SW480 (cell line): ENCODE results near the gene TRMT61B.

ENCODE experiments used
- DNase-seq: peaks from one replicate; pipeline ENCODE4 v3.0.0-alpha.2; 2016; ENCODE audit warnings: low spot score

TRMT61B gene

DNA sequence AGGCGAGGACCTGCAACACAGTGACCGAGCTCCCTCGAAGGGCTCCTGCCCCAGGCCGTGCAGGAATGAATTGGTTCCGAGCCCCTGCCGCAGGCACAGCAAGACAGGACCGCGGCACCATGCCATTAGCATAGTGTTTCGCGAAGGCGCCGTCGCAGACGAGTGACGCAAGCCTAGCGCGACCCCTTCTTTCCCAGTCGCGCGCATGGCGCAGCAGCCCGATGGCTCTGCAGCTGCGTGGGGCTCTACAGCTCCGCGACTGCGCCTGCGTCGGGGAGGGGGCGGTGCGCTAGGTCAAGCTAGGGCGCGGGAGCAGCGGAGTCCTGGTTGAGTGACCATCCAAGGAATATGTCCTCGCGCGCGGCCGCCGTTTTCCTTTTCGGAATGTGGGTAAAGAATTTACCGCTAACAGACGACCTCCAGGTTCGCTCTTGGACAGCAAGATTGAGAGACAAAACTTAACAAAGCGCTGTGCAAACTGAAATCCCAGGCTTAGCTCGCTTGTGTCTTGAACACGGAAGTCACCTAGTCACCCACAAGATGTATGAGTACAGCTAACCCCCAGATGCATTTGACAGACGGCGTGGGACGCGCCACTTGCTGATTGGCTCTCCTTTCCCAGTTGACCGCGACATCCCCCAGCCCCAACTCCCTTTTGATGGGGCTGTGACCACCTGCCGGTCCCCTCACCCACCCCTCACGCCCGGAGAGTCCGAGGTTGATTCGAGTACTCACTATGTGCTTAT lies at the start of gene TRMT61B:
TSS of gene TRMT61B (minus strand) at position 164 of the 746 bp plus-strand sequence. CDS start at position 132, 32 bp downstream.
- peak; percentile 95 for DNase-seq

DNA sequence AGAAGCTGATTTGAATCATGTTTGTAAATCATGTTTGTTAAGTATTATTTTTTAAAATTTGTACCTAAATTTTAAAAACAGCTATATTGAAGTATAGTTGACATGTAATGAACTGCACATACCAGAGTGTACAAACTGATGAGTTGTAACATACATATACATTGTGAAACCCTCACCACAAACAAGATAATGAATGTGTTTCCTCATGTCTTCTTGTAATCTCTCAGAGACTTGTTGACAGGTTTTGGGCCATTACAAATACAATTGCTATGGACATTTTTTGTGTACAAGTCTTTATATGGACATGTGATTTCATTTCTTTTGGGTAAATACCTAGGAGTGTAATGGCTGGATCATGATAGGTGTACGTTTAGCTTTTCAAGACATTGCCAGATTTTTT lies 45.8 kb upstream of the TRMT61B start:
- DNase-seq, result no peak

DNA sequence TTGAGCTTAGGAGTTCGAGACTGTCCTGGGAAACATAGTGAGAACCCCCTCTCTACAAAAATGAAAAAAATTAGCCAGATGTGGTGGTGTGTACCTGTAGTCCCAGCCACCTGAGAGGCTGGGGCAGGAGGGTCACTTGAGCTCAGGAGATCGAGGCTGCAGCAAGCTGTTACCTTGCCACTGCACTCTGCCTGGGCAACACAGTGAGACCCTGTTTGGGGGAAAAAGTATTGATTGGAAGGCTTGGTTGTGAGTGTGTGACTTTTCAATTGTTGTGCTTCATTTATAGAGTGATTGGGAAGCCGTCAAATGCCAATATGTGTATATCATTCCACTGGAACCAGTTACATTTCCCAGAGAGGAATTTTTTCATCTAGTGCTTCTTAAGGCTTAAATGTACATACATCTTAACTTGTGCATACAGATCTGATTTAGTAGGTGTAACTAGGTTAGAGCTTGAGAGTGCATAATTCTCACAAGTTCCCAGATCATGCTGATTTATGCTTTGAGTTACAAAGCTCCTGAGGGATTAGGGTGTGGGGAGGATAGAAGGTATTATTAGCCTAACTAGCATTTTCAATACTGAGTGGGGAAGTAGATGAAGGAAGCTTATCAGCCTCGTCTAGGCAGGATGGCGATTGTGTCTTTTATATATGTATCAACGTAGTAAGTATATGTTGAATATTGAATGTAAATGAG lies 39.7 kb upstream of the TRMT61B start:
- no peak for DNase-seq

- DNase-seq, result no peak
Measured at GRCh38 chr2:28908172-28908571, 38.1 kb upstream of the TRMT61B start.

DNA sequence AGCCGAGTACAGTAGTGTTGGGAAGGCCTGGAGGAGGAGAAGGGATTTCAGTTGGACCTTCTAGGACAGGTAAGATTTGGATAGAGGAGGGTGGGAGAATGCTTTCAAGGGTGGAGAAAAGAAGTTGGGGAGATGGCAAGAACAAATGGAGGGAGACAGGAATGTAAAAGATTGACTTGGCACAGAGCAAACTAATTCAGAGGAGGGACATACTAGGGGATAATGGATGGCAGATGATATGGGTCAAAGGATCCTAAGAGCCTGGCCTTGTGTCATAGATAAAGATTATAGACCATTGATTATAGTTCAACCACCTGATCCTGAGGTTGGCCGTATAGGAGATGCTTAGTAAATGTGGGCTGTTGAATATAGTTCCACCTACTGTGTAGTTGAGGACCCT lies 36.7 kb upstream of the TRMT61B start:
- DNase-seq, result no peak

DNA sequence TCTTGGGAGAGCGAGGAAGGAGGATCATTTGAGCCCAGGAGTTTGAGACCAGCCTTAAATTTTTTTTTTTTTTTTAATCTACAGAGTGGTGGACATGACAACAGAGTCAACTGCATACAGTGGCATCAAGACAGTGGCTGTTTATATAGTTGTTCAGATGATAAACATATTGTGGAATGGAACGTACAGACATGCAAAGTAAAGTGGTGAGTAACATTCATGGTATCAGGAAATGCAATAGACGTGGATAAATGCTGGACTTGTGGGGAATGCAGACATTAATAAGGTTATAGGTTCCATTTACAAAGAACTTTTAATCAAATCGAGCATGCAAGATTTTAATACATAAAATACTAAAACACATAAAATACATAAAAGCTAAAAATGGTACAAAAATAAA lies 36.3 kb upstream of the TRMT61B start:
- no peak for DNase-seq

GRCh38 chr2:28905533-28905932 lies 35.4 kb upstream of the TRMT61B start:
- no peak for DNase-seq

DNA sequence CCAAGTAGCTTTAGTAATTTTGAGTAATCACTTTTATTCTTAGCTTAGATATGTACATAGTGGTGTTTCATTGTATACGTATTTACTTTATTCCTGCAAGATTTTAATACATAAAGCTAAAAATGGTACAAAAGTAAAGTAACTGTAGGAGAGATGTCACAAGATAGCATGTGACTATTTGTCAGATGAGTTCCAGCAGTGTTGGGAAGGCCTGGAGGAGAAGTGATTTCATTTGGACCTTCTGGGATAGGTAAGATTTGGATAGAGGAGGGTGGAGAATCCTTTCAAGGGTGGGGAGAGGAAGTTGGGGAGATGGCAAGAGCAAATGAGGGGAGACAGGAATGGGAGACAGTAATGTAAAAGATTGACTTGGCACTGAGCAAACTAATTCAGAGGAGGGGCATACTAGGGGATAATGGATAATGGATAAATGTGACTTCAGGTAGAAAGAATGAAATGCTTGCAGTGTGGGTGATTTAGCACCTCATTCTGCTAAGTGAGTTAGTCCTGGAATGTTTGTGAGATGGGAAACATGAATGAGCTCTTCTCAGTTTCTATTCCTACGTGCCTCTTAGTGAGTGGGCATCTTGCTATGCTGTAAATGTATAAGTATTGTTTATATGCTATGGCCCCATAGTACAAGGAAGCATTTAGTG lies 34.8 kb upstream of the TRMT61B start:
- no peak for DNase-seq

DNA sequence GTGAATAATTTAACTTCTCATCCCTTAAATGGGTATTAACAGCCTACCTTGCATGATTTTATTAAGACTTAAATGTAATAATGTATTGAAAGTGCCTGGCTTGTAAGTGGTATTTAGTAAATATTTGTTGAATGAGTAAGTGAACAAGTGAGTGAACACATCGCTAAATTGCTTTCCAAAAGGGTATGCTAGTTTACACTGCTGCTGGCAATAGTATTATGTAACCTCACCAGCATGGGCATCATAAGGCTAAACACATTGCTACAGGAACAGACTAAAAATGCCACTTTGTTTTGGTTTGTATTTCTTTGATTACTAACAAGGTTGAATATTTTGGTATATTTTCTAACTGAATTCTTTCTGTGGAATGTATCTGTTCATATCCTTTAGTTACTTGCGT lies 34.2 kb upstream of the TRMT61B start:
- DNase-seq, result no peak

- no peak for DNase-seq
Measured at GRCh38 chr2:28902584-28902983, 32.5 kb upstream of the TRMT61B start.

GRCh38 chr2:28901841-28902240 lies 31.7 kb upstream of the TRMT61B start:
- DNase-seq, result no peak

- no peak for DNase-seq
Measured at GRCh38 chr2:28901202-28901601, 31.1 kb upstream of the TRMT61B start.

- DNase-seq, result no peak
Measured at GRCh38 chr2:28898048-28898447, 27.9 kb upstream of the TRMT61B start.

DNA sequence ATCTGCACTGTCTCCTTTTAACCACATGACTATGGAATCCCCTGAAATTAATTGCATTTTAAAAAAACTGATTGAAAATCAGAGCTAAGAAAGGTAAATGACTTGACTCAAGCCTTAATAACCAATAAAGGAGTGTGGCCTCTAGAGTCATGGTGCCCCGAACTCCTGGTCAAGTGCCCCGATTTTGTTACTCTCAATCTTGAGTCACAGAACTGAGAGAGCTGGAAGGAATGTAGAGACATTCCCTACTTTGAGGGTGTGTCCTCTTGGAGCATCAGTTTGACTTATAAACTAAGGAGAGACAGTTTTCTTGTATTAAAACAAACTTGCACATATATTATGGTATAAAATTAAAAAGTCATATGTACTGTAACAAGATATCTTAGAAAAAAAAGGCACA lies 26.8 kb upstream of the TRMT61B start:
- no peak for DNase-seq

DNA sequence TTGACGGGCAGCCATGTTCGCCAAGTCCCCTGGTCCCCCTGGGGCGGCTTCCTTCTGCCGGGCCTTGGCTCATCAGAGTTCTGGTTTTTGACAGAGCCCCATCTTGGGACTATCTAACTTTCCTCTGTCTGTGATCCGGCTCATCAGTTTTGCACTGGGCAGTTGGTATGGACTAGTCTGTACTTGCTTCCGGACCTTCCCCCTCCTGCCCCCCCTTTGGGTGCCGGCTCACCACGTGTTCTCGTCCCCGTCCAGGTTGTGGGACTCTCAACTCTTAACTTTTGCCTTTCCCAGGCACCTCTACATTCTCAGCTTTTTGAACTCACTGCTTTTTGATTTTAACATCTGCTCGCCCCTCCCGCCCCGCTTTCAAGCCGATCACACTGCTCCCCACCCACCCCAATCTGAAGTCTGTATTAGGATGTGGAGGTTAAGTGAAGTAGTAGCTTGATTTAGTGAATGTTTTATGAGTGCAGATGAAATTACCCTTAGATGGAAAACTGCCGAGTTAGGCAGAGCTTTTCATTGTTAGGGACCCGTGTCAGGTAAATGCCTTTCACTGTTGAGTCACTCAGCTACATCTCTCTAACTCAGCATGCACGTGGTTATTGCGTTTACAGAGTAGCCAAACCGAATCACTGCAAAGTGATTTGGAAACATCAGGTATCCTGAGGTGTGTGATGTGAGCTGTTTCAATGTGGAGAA lies 25.2 kb upstream of the TRMT61B start:
- peak; percentile 63 for DNase-seq

- DNase-seq, result peak; percentile 99
Measured at GRCh38 chr2:28894470-28895188, 24.5 kb upstream of the TRMT61B start, which contains the start of gene WDR43. TSS of gene WDR43 (plus strand) at chr2:28894667. CDS start at chr2:28894699, 32 bp downstream.

DNA sequence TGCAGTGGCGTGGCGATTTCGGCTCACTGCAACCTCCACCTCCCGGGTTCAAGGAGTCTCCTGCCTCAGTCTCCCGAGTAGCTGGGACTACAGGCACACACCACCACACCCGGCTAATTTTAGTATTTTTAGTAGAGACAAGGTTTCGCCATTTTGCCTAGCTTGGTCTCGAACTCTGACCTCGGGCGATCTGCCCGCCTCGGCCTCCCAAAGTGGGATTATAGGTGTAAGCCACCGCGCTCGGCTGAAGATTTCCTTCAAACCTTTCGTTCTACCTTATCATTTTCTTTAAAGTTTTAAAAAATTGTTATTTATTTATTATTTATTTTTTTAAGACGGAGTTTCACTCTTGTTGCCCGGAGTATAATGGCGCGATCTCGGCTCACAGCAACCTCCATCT lies 23.4 kb upstream of the TRMT61B start:
- no peak for DNase-seq

GRCh38 chr2:28880193-28880592 lies 10.1 kb upstream of the TRMT61B start:
- no peak for DNase-seq

DNA sequence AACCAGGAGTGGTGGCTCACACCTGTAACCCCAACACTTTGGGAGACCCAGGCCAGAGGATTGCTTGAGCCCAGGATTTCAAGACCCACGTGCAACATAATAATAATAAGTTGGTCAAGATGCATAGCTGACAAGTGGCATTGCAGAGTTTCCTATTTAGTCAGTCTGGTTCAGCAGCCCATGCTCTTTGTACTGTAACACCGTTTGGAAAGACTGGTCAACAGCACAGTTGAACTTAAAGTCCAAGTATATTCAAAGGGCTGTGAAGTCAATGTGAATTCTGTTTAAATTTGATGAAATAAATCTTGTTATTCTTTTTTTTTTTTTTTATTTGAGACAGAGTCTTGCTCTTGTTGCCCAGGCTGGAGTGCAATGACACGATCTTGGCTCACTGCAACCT lies 1.5 kb upstream of the TRMT61B start:
- no peak for DNase-seq

- peak; percentile 18 for DNase-seq
Measured at GRCh38 chr2:28869494-28870145, 489 bp downstream of the TRMT61B start.

DNA sequence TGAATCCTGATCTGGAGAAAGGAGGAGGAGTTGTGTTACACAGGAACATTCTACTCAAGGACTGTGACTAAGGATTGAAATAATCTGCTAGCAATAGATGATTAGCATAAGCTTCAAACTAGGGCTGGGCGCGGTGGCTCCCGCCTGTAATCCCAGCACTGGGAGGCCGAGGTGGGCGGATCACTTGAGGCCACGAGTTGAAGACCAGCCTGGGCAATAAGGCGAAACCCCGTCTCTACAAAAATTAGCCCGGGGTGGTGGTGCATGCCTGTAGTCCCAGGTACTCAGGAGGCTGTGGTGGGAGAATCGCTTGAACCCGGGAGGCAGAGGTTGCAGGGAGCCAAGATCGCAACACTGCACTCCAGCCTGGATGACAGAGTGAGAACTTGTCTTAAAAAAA lies 1.5 kb downstream of the TRMT61B start:
- DNase-seq, result no peak
